ENCODE measurements around the gene NKX6-1.

The NKX6-1 gene

GRCh38 chr4:84498935-84499623, at the start of gene NKX6-1:
Gene NKX6-1 (minus strand): TSS chr4:84499292. CDS start chr4:84498228, 1,064 bp downstream.
- Histone ChIP-seq H3K4me3 (replicated peaks; ENCODE audit: low read depth, low read length) (no peak within 1 kb of the TSS), H3K27me3 (replicated peaks; ENCODE audit: control insufficient read depth, insufficient read depth, low read length) (peaks cover 3% of the 10 kb centered on the region; the same call in 1 of the 2 replicates), H3K36me3 (ENCODE audit: control insufficient read depth, insufficient read depth, low read length) (no peaks in the 10 kb centered on the region)
- no peak for DNase-seq (ENCODE audit: extremely low read depth, insufficient read length)
- no peak for TF ChIP-seq CTCF (IDR thresholded peaks at IDR 0.05; ENCODE audit: insufficient read depth, low read length, poor library complexity, severe bottlenecking)

DNA sequence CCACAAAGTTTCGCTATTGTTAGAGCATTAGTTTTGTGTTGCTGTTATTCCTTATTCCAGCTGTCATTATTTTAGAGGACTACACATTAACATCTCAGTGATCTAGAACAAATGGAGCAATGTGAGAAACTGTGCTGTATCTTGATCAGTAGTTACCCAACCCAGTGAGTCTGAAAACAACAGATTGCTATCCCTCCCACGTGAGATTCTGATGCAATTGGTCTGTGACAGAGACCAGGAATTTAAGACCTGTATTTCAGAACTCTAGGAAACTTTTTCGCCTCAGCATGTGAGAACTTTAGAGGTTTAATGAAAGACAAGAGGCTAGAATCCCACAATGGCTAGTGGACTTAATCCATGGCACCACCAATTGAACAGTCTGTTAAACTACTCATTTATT, 48.1 kb upstream of the NKX6-1 start:
- H3K27me3 ChIP-seq (replicated peaks; ENCODE audit: control insufficient read depth, insufficient read depth, low read length), result no peaks in the 10 kb centered on the region
- no peak for DNase-seq (ENCODE audit: extremely low read depth, insufficient read length)
- H3K36me3 ChIP-seq (ENCODE audit: control insufficient read depth, insufficient read depth, low read length), result no peaks in the 10 kb centered on the region
- H3K4me3 ChIP-seq (replicated peaks; ENCODE audit: low read depth, low read length), result no peak overlapping the region
- TF ChIP-seq CTCF (IDR thresholded peaks at IDR 0.05; ENCODE audit: insufficient read depth, low read length, poor library complexity, severe bottlenecking), result no peak

DNA sequence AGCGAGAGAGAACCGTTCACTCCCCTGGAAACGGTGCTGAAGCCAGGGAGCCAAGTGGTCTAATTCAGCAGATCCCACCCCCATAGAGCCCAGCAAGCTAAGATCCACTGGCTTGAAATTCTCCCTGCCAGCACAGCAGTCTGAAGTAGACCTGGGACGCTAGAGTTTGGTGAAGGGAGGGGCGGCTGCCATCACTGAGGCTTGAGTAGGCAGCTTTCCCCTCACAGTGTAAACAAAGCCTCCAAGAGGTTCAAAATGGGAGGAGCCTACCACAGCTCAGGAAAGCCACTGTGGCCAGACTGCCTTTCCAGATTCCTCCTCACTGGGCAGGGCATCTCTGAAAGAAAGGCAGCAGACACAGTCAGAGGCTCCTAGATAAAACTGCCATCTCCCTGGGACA, 46.0 kb upstream of the NKX6-1 start:
- no peak for DNase-seq (ENCODE audit: extremely low read depth, insufficient read length)
- TF ChIP-seq CTCF (IDR thresholded peaks at IDR 0.05; ENCODE audit: insufficient read depth, low read length, poor library complexity, severe bottlenecking), result no peak

GRCh38 chr4:84535901-84536300, 36.8 kb upstream of the NKX6-1 start:
- H3K27me3 ChIP-seq (replicated peaks; ENCODE audit: control insufficient read depth, insufficient read depth, low read length), result no peaks in the 10 kb centered on the region
- DNase-seq (ENCODE audit: extremely low read depth, insufficient read length), result no peak
- no peaks in the 10 kb centered on the region for H3K36me3 ChIP-seq (ENCODE audit: control insufficient read depth, insufficient read depth, low read length)
- no peak for TF ChIP-seq CTCF (IDR thresholded peaks at IDR 0.05; ENCODE audit: insufficient read depth, low read length, poor library complexity, severe bottlenecking)
- no peak overlapping the region for H3K4me3 ChIP-seq (replicated peaks; ENCODE audit: low read depth, low read length)

More for the DNA sequence above, 46.0 kb upstream of the NKX6-1 start:
- Histone ChIP-seq H3K36me3 (ENCODE audit: control insufficient read depth, insufficient read depth, low read length) (no peaks in the 10 kb centered on the region), H3K4me3 (replicated peaks; ENCODE audit: low read depth, low read length) (no peak overlapping the region), H3K27me3 (replicated peaks; ENCODE audit: control insufficient read depth, insufficient read depth, low read length) (no peaks in the 10 kb centered on the region)

DNA sequence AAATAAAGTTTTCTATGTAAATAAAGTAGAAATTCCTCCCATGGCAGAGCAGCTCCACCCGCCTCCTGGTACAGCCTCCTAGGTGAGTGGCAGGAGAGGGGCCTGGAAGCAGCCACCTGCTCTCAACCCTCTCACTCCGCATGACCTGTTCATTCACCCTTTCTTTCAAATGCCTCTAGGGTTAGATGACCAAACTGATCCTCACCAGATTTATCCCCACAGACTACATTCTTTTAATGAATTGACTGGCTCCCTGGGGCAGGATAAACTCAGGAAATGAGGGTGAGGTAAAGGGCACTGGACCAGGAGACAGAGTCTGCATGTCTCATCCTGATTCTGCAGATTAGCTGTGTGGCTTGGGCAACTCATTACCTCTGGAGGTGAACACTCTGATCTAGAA, 32.6 kb upstream of the NKX6-1 start:
- Histone ChIP-seq H3K36me3 (ENCODE audit: control insufficient read depth, insufficient read depth, low read length) (no peaks in the 10 kb centered on the region), H3K4me3 (replicated peaks; ENCODE audit: low read depth, low read length) (no peak overlapping the region), H3K27me3 (replicated peaks; ENCODE audit: control insufficient read depth, insufficient read depth, low read length) (no peaks in the 10 kb centered on the region)
- no peak for DNase-seq (ENCODE audit: extremely low read depth, insufficient read length)
- no peak for TF ChIP-seq CTCF (IDR thresholded peaks at IDR 0.05; ENCODE audit: insufficient read depth, low read length, poor library complexity, severe bottlenecking)

DNA sequence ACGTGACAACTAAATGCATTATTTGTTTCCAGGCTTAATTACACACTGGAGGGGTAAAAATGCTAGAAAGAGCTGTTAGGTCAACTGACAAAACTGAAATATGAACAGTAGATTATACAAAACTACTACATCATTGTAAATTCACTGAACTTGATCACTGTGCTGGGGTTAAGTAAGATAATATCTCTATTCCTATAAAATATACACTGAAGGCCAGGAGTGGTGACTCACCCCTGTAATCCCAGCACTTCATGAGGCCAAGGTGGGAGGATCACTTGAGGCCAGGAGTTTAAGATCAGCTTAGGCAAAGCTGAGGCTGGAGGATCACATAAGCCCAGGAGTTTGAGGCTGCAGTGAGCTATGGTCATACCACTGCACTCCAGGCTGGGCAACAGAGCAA, 31.8 kb upstream of the NKX6-1 start:
- no peak overlapping the region for H3K4me3 ChIP-seq (replicated peaks; ENCODE audit: low read depth, low read length)
- DNase-seq (ENCODE audit: extremely low read depth, insufficient read length), result no peak
- H3K27me3 ChIP-seq (replicated peaks; ENCODE audit: control insufficient read depth, insufficient read depth, low read length), result no peaks in the 10 kb centered on the region
- no peak for TF ChIP-seq CTCF (IDR thresholded peaks at IDR 0.05; ENCODE audit: insufficient read depth, low read length, poor library complexity, severe bottlenecking)
- H3K36me3 ChIP-seq (ENCODE audit: control insufficient read depth, insufficient read depth, low read length), result no peaks in the 10 kb centered on the region
